Pulmonary artery endothelial cell (primary cell): ENCODE data around the gene OR4F15. TPM values are rescaled to one million over a fixed set of nuclear protein-coding genes. Genes with fewer than 3 reads are reported as not detected.

ENCODE experiments used
- DNase-seq: peaks from one replicate; pipeline ENCODE4 v3.0.0-alpha.2; 2011; ENCODE audit warnings: low read depth, low spot score
- total RNA-seq: library from RNA; depleted of rRNA; stranded (reverse); fragments of >200 nt; gene quantifications from 2 replicates; pipeline ENCODE4 v1.2.3, GENCODE V29; 2014

OR4F15 gene
- total RNA-seq, 1 donor from 2014 or later: not detected

GRCh38 chr15:101803676-101804075 is 8.3 kb upstream of the OR4F15 start:
- DNase-seq: no peak

GRCh38 chr15:101804375-101804774 is 7.6 kb upstream of the OR4F15 start:
- no peak for DNase-seq

DNA sequence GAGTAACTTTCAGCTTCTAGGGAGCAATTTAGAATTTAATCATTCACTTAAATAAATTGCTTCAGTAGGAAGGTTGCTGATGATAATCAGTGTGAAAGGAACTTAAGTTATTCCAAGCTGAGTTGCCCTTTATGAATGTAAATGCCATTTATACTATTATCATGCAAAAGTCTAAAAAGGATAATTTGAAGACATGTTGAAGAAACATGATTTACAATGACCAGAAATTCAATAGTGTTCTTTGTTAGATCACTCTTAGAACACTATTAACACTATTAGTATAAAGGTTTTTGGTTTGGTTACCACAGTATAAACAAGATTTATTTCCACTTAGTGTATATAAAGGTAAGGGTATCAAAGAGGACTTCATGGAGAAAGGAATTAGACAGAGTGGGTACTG is 7.1 kb upstream of the OR4F15 start:
- no peak for DNase-seq

GRCh38 chr15:101805605-101806345 is 6.2 kb upstream of the OR4F15 start:
- no peak for DNase-seq

DNA sequence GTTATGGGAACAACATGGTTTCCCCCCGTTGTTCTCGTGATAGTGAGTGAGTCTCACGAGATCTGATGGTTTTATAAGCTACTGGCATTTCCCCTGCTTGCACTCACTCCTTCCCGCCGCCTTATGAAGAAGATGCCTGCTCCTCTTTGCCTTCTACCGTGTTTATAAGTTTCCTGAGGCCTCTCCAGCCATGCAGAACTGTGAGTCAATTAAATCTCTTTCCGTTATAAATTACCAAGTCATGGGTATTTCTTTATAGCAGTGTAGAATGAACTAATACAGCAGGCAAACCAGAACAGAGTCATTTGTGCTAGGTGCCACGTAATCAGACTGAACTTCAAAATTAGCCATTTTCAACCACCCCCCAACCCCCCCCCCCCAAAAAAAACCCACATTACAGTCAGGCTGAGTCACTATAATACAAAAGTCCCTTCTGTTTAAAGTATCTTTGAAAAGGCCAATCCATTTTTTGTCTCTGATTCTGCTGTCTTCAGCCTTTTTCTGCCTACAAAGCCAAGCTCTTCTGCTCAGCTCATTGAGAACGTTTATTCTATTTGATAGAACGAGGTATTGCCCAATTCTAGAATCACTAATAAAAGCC is 4.6 kb upstream of the OR4F15 start:
- DNase-seq: no peak

- no peak for DNase-seq
These were observed 3.8 kb upstream of the OR4F15 start for GRCh38 chr15:101808201-101808600.

- no peak for DNase-seq
These were observed 1.5 kb upstream of the OR4F15 start for GRCh38 chr15:101810456-101810855.

- DNase-seq: no peak
These were observed 1.1 kb upstream of the OR4F15 start for GRCh38 chr15:101810876-101811275.

DNA sequence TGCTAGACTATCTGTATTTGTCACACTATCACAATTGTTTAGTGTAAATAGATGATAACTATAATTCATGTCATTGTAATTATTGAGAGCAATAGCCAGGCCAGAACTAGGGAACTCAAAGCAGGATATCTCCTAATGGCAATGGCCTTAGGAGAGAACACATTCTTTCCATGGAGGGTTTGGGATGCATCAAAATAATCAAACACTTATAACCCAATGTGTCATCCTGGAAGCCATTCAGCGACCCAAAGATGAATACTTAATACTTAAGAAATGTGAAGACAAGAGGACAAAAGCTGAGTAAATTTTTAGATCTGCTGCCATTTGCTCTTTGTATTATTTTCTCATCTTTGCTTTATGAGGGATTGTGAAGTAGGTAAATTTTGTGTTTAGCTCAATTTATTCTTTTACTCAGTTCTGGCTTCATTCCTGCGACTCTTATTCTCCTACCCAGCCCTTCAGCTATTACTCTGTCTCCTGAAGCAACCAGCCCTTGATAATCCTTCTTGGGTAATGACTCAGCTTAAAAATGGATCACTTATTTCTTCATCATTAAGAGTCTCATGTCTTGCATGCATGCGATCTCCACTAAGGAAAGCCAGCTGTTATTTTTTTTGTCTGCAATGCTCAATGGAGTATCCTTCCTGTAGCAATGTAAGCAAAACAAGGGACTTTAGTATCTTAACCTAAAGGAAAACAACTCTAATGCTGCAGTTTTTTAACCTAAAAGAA is 2.0 kb downstream of the OR4F15 start:
- DNase-seq: no peak

DNA sequence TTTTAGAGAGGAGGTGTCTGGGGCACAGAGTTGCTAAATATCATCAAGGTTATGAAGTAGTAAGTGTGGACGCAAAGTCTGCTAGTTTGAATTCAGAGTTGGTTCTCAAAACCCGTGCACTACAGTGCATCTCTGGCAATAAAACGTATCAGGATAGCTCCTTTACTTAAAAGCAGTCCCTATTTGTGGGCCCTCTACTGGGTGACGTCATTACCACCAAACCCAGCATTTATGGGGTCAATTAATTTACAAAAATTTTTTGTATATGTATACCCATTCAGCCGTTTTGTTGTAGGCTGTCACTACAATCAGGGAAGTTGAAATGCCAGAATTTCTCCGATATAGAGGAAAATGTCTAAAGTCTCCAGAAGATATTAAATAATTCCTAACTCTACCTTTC is 8.8 kb downstream of the OR4F15 start:
- no peak for DNase-seq

GRCh38 chr15:101827257-101827656 is 15.3 kb downstream of the OR4F15 start:
- no peak for DNase-seq

DNA sequence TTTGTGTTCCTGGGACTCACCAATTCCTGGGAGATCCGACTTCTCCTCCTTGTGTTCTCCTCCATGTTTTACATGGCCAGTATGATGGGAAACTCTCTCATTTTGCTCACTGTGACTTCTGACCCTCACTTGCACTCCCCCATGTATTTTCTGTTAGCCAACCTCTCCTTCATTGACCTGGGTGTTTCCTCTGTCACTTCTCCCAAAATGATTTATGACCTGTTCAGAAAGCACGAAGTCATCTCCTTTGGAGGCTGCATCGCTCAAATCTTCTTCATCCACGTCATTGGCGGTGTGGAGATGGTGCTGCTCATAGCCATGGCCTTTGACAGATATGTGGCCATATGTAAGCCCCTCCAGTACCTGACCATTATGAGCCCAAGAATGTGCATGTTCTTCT is 16.8 kb downstream of the OR4F15 start:
- no peak for DNase-seq

DNA sequence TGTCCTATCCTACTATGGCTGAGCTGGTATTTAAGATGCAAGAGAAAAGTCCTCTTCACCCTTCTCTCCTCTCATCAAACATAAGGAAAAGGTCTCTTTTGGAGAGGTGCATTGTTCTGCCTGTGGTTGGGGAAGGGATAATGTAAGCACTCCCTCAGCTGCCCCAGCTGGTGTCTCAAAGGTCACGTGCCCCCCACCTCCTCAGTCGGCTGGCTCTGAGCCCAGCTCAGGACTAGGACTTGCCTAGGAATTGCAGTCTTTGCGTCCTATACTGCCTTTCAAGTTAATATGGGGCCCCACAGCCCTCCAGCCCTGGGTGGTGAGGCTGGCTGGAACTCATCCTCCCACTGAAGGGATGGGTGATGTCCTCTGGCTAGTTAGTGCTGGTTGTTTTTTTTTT is 29.7 kb downstream of the OR4F15 start:
- no peak for DNase-seq

DNA sequence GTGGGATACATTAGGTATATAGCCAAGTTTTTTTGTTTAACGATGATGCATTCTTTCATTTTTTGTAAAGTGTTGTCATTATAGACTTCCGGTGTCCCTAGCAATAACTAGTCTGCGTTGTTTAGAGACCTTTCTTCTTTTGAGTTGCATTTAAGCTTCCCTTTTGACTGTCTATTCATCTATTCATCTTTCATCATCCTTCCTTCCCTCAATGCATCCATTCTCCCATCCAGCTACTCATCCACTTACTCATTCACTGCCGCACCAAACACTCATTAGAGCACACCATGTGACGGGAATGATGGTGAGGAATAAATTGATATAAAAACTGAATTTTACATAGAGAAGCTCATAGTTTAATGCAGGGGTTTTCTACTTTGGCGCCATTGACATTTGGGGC is 32.9 kb downstream of the OR4F15 start:
- DNase-seq: no peak

DNA sequence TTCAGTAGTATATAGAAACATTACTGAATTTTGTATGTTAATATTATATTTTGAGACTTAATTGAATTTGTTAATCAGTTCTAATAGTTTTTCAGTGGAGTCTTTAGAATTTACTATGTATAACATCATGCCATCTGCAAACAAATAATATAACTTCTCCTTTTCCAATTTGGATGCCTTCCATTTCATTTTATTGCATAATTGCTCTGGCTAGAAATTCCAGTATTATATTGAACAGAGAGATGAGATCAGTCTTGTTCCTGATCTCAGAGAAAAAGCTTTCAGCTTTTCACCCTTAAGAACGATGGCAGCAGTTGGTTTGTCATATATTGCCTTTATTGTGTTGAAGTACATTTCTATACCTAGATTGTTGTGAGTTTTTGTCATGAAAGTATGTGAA is 40.4 kb downstream of the OR4F15 start:
- no peak for DNase-seq

Other genes starting within 250 kb of the OR4F15 start
- 33.5 and 41.8 TPM in 2 replicates for gene TM2D3, start 159.8 kb upstream of the OR4F15 start, total RNA-seq
- 6.8 and 8.7 TPM in 2 replicates for gene TARS3, start 87.7 kb upstream of the OR4F15 start, total RNA-seq
- gene OR4F6, start 8.7 kb upstream of the OR4F15 start, total RNA-seq: not detected in 2 replicates